HL-60 (cell line): ENCODE measurements around the gene IRF6.

Experiments
- DNase-seq, 2 experiments: peaks; one replicate each; pipeline ENCODE4 v3.0.0-alpha.2; 2010 to 2020; ENCODE audit warnings: low read depth in 1 of 2, low spot score in 1 of 2
- H3K27ac ChIP-seq: fragments of 250-450 bp; sonication (Bioruptor Pico); replicated peaks from 2 replicates; pipeline ENCODE4 v1.5.1; 2020; ENCODE audit warnings: mild to moderate bottlenecking, moderate library complexity
- H3K27me3 ChIP-seq: fragments of 250-450 bp; sonication (Bioruptor Pico); 2 replicates; pipeline ENCODE4 v1.5.1; 2021; ENCODE audit warnings: mild to moderate bottlenecking, moderate library complexity; ENCODE audit not compliant: insufficient read depth, poor library complexity, severe bottlenecking
- H3K4me3 ChIP-seq: replicated peaks from 2 replicates; pipeline ENCODE4 v1.5.1; 2011; ENCODE audit warnings: mild to moderate bottlenecking, control low read depth, low read length; ENCODE audit not compliant: insufficient read depth
- GABPA ChIP-seq: IDR thresholded peaks from 2 replicates; pipeline ENCODE4 v1.6.1; 2012; ENCODE audit warnings: low read depth
- POLR2AphosphoS5 ChIP-seq: IDR thresholded peaks from 2 replicates; pipeline ENCODE4 v1.6.1; 2012; ENCODE audit warnings: low read depth
- SPI1 ChIP-seq: IDR thresholded peaks from 2 replicates; pipeline ENCODE4 v1.6.1; 2012; ENCODE audit warnings: low read depth, mild to moderate bottlenecking, borderline replicate concordance
- TF ChIP-seq, protein P1 (sequence below): IDR thresholded peaks from 2 replicates; pipeline ENCODE4 v1.6.1; 2012; ENCODE audit warnings: low read depth; ENCODE audit not compliant: insufficient replicate concordance
- TF ChIP-seq, protein P2 (sequence below): IDR thresholded peaks from one replicate; pipeline ENCODE4 v1.5.1; 2011; ENCODE audit warnings: low read length, control low read depth, inconsistent platforms; ENCODE audit not compliant: insufficient read depth

The IRF6 gene

DNA sequence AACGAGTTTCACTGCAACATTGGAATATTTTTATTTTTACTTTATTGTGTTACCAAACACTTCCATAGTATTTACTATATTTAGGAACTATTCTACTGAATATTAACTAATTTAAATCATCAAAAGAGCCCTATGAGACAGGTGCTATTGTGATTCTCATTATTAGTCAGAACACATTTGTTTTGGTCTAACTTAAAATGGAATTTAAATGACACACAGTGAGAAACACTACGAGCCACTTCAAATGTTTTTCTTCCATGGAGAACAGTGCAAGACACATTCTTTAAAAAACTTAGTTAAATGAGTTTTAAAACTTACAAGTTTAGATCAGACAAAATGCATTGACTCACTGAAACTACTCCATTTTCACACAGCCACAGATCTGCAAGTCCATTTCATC, 56.7 kb downstream of the IRF6 start:
- no peaks in the 10 kb centered on the region for H3K27me3 ChIP-seq
- H3K4me3 ChIP-seq: no peak overlapping the region
- H3K27ac ChIP-seq: no peak overlapping the region; the same call in 1 of the 2 replicates
- DNase-seq: no peak
- TF ChIP-seq SPI1: no peak
- TF ChIP-seq, protein P1, sequence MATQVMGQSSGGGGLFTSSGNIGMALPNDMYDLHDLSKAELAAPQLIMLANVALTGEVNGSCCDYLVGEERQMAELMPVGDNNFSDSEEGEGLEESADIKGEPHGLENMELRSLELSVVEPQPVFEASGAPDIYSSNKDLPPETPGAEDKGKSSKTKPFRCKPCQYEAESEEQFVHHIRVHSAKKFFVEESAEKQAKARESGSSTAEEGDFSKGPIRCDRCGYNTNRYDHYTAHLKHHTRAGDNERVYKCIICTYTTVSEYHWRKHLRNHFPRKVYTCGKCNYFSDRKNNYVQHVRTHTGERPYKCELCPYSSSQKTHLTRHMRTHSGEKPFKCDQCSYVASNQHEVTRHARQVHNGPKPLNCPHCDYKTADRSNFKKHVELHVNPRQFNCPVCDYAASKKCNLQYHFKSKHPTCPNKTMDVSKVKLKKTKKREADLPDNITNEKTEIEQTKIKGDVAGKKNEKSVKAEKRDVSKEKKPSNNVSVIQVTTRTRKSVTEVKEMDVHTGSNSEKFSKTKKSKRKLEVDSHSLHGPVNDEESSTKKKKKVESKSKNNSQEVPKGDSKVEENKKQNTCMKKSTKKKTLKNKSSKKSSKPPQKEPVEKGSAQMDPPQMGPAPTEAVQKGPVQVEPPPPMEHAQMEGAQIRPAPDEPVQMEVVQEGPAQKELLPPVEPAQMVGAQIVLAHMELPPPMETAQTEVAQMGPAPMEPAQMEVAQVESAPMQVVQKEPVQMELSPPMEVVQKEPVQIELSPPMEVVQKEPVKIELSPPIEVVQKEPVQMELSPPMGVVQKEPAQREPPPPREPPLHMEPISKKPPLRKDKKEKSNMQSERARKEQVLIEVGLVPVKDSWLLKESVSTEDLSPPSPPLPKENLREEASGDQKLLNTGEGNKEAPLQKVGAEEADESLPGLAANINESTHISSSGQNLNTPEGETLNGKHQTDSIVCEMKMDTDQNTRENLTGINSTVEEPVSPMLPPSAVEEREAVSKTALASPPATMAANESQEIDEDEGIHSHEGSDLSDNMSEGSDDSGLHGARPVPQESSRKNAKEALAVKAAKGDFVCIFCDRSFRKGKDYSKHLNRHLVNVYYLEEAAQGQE: no peak
- TF ChIP-seq GABPA: no peak
- TF ChIP-seq, protein P2, sequence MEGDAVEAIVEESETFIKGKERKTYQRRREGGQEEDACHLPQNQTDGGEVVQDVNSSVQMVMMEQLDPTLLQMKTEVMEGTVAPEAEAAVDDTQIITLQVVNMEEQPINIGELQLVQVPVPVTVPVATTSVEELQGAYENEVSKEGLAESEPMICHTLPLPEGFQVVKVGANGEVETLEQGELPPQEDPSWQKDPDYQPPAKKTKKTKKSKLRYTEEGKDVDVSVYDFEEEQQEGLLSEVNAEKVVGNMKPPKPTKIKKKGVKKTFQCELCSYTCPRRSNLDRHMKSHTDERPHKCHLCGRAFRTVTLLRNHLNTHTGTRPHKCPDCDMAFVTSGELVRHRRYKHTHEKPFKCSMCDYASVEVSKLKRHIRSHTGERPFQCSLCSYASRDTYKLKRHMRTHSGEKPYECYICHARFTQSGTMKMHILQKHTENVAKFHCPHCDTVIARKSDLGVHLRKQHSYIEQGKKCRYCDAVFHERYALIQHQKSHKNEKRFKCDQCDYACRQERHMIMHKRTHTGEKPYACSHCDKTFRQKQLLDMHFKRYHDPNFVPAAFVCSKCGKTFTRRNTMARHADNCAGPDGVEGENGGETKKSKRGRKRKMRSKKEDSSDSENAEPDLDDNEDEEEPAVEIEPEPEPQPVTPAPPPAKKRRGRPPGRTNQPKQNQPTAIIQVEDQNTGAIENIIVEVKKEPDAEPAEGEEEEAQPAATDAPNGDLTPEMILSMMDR: no peak
- TF ChIP-seq POLR2AphosphoS5: no peak

DNA sequence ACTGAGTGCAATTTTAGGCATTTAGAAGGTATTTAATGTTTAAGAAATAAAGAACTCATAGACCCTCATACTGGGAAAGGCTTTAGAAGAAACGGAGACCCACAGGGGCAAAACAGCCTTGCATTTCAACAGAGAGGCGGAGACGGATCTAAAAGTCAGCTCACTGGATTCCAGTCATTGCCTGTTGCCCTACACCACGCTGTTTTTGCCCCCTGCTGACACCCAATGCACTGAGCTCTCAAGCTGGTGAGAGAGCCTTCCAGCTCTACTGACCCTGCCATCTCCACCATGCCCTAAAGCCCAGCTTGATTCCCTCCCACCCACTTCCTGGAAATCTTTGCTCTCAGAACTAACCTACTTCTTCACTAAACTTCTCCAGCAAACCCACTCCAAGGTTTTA, 57.3 kb downstream of the IRF6 start:
- no peak overlapping the region for H3K27ac ChIP-seq
- no peak overlapping the region for H3K4me3 ChIP-seq
- no peak for DNase-seq
- no peak for TF ChIP-seq GABPA
- TF ChIP-seq, protein P2: no peak
- no peak for TF ChIP-seq POLR2AphosphoS5
- TF ChIP-seq, protein P1: no peak
- no peak for TF ChIP-seq SPI1
- no peaks in the 10 kb centered on the region for H3K27me3 ChIP-seq

DNA sequence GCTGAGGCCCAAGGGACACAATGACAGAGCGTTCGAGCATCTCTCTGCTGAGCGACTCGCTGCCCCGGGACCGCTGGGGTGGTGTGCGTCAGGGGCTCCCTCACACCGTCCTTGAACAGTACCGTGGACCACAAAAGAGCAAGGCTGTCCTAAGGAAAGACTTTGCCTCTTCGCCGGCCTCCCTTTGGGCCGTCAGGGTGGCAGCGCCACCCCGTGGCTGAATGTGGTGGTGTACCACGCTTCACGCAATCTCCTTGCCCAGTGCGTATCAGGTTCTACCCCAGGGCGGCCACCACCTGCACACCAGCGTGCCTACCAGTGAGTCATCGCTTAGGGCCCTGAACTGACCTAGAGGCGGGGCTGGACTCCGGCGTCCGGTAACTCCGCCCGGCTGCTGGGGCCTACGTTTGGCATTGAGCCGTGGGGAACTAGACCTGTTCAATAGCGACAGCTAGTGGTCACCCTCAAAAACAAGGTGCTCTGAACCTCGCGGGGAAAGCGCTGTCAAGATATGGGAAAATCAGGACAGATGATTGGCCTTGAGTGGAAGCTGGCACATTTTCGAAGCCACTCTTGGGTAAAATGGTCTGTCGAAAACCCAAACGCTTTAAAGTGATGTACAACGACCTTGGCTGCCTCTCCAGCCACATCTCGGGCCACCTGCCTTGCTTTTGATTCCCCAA, 58.2 kb downstream of the IRF6 start:
- no peak overlapping the region for H3K4me3 ChIP-seq
- H3K27ac ChIP-seq: peak overlapping the region; percentile 38; the same call in 1 of the 2 replicates
- TF ChIP-seq POLR2AphosphoS5 (0 out of 2 replicates have a peak, but pooled peaks have one; percentile 44), GABPA (no peak)
- TF ChIP-seq, protein P2: peak; percentile 41
- no peaks in the 10 kb centered on the region for H3K27me3 ChIP-seq
- DNase-seq: peak; percentile 92 to 94
